Stomach smooth muscle (tissue), 2 donors: ENCODE measurements around the gene NCBP3.
"Not testable (repeated sequence)": the region's sequence is repeated elsewhere in the genome, so short reads cannot be mapped to it uniquely, and the experiment has no call there.

Source experiments
- H3K27ac ChIP-seq: one replicate; pipeline ENCODE4 v1.7.0; 2013; ENCODE audit warnings: mild to moderate bottlenecking, low read length, inconsistent platforms
- H3K27me3 ChIP-seq, 2 donors: one replicate each; pipeline ENCODE4 v1.7.0; 2013; ENCODE audit warnings: low read length in 2 of 2; ENCODE audit not compliant: insufficient read depth in 2 of 2, control insufficient read depth in 1 of 2
- H3K36me3 ChIP-seq, 2 donors: one replicate each; pipeline ENCODE4 v1.7.0; 2013; ENCODE audit warnings: low read length in 2 of 2; ENCODE audit not compliant: control insufficient read depth in 2 of 2, insufficient read depth in 2 of 2
- H3K4me1 ChIP-seq: one replicate; pipeline ENCODE4 v1.7.0; 2013; ENCODE audit warnings: low read length; ENCODE audit not compliant: control insufficient read depth, insufficient read depth
- H3K4me3 ChIP-seq, 2 donors: one replicate each; pipeline ENCODE4 v1.7.0; 2013; ENCODE audit warnings: low read length in 2 of 2
- H3K9ac ChIP-seq, 2 donors: one replicate each; pipeline ENCODE4 v1.7.0; 2013; ENCODE audit warnings: low read length in 2 of 2, mild to moderate bottlenecking in 1 of 2
- H3K9me3 ChIP-seq, 2 donors: one replicate each; pipeline ENCODE4 v1.7.0; 2013; ENCODE audit warnings: low read length in 2 of 2; ENCODE audit not compliant: control insufficient read depth in 2 of 2
- donor health status: healthy.
- donor health status: Pancreatic carcinoma.

The NCBP3 gene

GRCh38 chr17:3792481-3792880 is 53.6 kb downstream of the NCBP3 start:
- peaks cover 4% of the 10 kb centered on the region for H3K4me1 ChIP-seq

GRCh38 chr17:3788200-3788599 is 57.8 kb downstream of the NCBP3 start:
- Histone ChIP-seq H3K27ac (no peak overlapping the region), H3K9ac (no peak overlapping the region), H3K9me3 (no peaks in the 10 kb centered on the region), H3K36me3 (no peaks in the 10 kb centered on the region), H3K4me1 (no peaks in the 10 kb centered on the region), H3K4me3 (no peak overlapping the region), H3K27me3 (no peaks in the 10 kb centered on the region)

More at GRCh38 chr17:3792481-3792880, 53.6 kb downstream of the NCBP3 start:
- Histone ChIP-seq H3K9me3 (no peaks in the 10 kb centered on the region), H3K4me3 (no peak overlapping the region), H3K36me3 (no peaks in the 10 kb centered on the region), H3K27me3 (peaks cover 0 to 2% of the 10 kb centered on the region in 2 donors), H3K27ac (no peak overlapping the region), H3K9ac (no peak overlapping the region)

GRCh38 chr17:3785323-3785722 is 60.7 kb downstream of the NCBP3 start:
- not testable (repeated sequence) for H3K27ac ChIP-seq, H3K36me3 ChIP-seq, H3K9me3 ChIP-seq, H3K9ac ChIP-seq, H3K4me1 ChIP-seq, H3K4me3 ChIP-seq, H3K27me3 ChIP-seq

GRCh38 chr17:3782751-3783150 is 63.3 kb downstream of the NCBP3 start:
- no peak overlapping the region for H3K9ac ChIP-seq
- no peak overlapping the region for H3K27ac ChIP-seq
- H3K27me3 ChIP-seq: no peaks in the 10 kb centered on the region
- H3K9me3 ChIP-seq: no peaks in the 10 kb centered on the region
- H3K4me1 ChIP-seq: no peaks in the 10 kb centered on the region
- H3K4me3 ChIP-seq: no peak overlapping the region
- no peaks in the 10 kb centered on the region for H3K36me3 ChIP-seq

DNA sequence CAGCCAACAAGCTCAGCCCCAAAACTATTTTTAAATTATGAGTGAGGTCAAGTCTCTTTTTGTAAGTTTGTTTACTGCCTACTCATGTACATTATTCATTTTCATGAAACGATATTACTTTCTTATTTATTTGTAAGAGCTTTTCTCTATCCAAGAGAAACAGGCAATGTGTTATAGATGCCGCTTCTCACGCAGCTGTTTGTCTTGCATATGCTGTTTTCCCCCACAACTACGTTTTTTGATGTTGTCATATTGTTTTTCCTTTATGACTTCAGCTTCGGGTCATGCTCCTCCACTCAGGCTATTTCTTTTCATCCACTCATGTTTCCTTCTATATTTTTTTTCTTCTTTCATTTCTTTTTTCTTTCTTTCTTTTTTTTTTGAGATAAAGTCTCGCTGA is 65.1 kb downstream of the NCBP3 start:
- no peaks in the 10 kb centered on the region for H3K9me3 ChIP-seq
- H3K4me3 ChIP-seq: no peak overlapping the region
- H3K27me3 ChIP-seq: no peaks in the 10 kb centered on the region
- H3K9ac ChIP-seq: no peak overlapping the region
- no peaks in the 10 kb centered on the region for H3K36me3 ChIP-seq
- H3K4me1 ChIP-seq: no peaks in the 10 kb centered on the region
- no peak overlapping the region for H3K27ac ChIP-seq

- H3K27me3 ChIP-seq: no peaks in the 10 kb centered on the region
- no peaks in the 10 kb centered on the region for H3K4me1 ChIP-seq
- H3K36me3 ChIP-seq: no peaks in the 10 kb centered on the region
- H3K4me3 ChIP-seq: no peak overlapping the region
- no peak overlapping the region for H3K9ac ChIP-seq
- no peak overlapping the region for H3K27ac ChIP-seq
- H3K9me3 ChIP-seq: no peaks in the 10 kb centered on the region
These were observed 68.5 kb downstream of the NCBP3 start for GRCh38 chr17:3777366-3778120.

DNA sequence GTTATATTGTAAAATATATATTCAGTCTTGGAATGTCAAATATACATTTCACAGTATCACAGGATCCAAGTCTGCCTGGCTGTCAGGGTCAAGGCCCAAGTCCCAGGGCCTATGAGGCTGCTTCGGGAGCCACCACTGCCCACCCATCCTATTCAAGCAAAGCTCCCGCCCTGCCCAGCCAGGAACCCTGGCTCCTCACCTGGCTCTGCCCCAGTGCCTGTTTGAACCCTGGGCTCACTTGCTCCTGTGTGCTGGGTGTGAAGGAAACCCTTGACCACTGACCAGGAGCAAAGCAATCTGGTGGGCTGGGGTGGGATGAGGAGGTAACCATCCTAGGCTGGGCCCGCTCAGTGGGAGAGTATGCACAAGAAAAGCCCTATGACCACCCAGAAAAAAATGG is 72.1 kb downstream of the NCBP3 start:
- Histone ChIP-seq H3K4me1 (no peaks in the 10 kb centered on the region), H3K27me3 (no peaks in the 10 kb centered on the region), H3K27ac (no peak overlapping the region), H3K4me3 (no peak overlapping the region), H3K9ac (no peak overlapping the region), H3K9me3 (no peaks in the 10 kb centered on the region), H3K36me3 (no peaks in the 10 kb centered on the region)

DNA sequence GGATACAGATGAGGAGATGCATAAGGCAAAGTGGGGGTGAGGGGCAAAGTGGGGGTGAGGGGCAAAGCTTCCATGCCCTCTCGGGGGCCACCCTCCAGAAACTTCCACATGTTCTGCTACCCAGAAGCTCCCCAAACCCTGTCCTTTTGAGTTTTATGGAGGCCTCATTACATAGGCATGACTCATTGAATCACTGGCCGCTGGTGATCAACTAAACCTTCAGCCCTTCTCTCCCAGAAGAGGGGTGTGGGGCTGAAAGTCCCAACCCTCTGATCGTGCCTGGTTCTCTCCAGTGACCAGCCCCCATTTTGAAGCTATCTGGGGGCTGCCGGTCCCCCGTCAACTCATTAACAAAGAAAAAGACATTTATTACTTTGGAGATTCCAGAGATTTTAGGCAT is 72.5 kb downstream of the NCBP3 start:
- H3K4me3 ChIP-seq: no peak overlapping the region
- H3K4me1 ChIP-seq: no peaks in the 10 kb centered on the region
- H3K36me3 ChIP-seq: no peaks in the 10 kb centered on the region
- no peaks in the 10 kb centered on the region for H3K27me3 ChIP-seq
- no peaks in the 10 kb centered on the region for H3K9me3 ChIP-seq
- H3K9ac ChIP-seq: no peak overlapping the region
- H3K27ac ChIP-seq: no peak overlapping the region

DNA sequence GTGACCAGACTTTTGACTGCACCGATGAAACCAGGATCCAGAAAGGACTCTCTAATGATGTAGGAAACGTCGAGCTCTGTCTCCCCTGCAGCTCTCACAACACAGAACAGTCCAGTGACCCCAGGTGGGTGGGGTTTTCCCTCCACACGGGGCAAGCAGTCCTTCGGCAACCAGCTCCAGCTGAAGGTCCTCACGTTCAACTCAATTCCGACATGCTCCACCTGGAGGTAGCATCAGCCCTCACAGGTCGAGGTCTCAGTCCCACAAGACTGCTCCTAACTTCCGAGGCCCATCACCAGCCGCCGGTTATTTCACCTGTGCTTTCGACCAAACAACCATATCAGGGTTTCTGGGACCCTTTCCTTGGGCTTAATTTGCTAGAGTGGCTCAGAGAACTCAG is 73.3 kb downstream of the NCBP3 start:
- Histone ChIP-seq H3K36me3 (no peaks in the 10 kb centered on the region), H3K4me1 (no peaks in the 10 kb centered on the region)

GRCh38 chr17:3771140-3771539 is 74.9 kb downstream of the NCBP3 start:
- Histone ChIP-seq H3K4me1 (no peaks in the 10 kb centered on the region), H3K27me3 (no peaks in the 10 kb centered on the region), H3K36me3 (no peaks in the 10 kb centered on the region)

More for the DNA sequence above, 73.3 kb downstream of the NCBP3 start:
- H3K9me3 ChIP-seq: no peaks in the 10 kb centered on the region
- no peak overlapping the region for H3K4me3 ChIP-seq
- no peak overlapping the region for H3K27ac ChIP-seq
- no peak overlapping the region for H3K9ac ChIP-seq
- H3K27me3 ChIP-seq: no peaks in the 10 kb centered on the region

GRCh38 chr17:3770466-3770865 is 75.6 kb downstream of the NCBP3 start:
- Histone ChIP-seq H3K27ac (no peak overlapping the region), H3K4me1 (no peaks in the 10 kb centered on the region), H3K9me3 (no peaks in the 10 kb centered on the region), H3K27me3 (no peaks in the 10 kb centered on the region), H3K9ac (no peak overlapping the region), H3K4me3 (no peak overlapping the region), H3K36me3 (no peaks in the 10 kb centered on the region)

More at GRCh38 chr17:3771140-3771539, 74.9 kb downstream of the NCBP3 start:
- Histone ChIP-seq H3K27ac (no peak overlapping the region), H3K4me3 (no peak overlapping the region), H3K9me3 (no peaks in the 10 kb centered on the region), H3K9ac (no peak overlapping the region)
